Calu3 (cell line): ENCODE results near the gene ZBTB20. TPM values are rescaled to one million over a fixed set of nuclear protein-coding genes. Genes with fewer than 3 reads are reported as not detected.

Experiments
- BruUV-seq: library from RNA; stranded (reverse); fragments of 400-500 nt; replicated peaks from 2 replicates; lab custom pipeline; 2021; lab: Mats Ljungman, UMichigan
- CTCF ChIA-PET: fragments of 300-600 bp; sonication (Branson Sonifier 250); formaldehyde crosslinking; loops from one replicate; lab custom pipeline; 2022; ENCODE audit warnings: antibody characterized with exemption; lab: Charles Lee
- DNase-seq: peaks from one replicate; pipeline ENCODE4 v3.0.0; 2022
- H3K27ac Mint-ChIP-seq: one replicate; pipeline ENCODE4 v1.8.0; 2022; ENCODE audit warnings: mixed read lengths; ENCODE audit not compliant: unreplicated experiment
- H3K27me3 Mint-ChIP-seq: one replicate; pipeline ENCODE4 v1.8.0; 2022; ENCODE audit warnings: mixed read lengths; ENCODE audit not compliant: unreplicated experiment
- H3K36me3 Mint-ChIP-seq: one replicate; pipeline ENCODE4 v1.8.0; 2022; ENCODE audit warnings: mild to moderate bottlenecking, moderate library complexity, mixed read lengths; ENCODE audit not compliant: insufficient read depth, unreplicated experiment
- H3K4me1 Mint-ChIP-seq: one replicate; pipeline ENCODE4 v1.8.0; 2022; ENCODE audit warnings: mild to moderate bottlenecking, low read depth, mixed read lengths; ENCODE audit not compliant: unreplicated experiment
- H3K4me3 Mint-ChIP-seq: one replicate; pipeline ENCODE4 v1.8.0; 2022; ENCODE audit warnings: mild to moderate bottlenecking, low read depth, moderate library complexity, mixed read lengths; ENCODE audit not compliant: unreplicated experiment
- H3K9me3 Mint-ChIP-seq: one replicate; pipeline ENCODE4 v1.8.0; 2022; ENCODE audit warnings: low read depth, mixed read lengths; ENCODE audit not compliant: unreplicated experiment
- CTCF ChIP-seq: fragments of 200-600 bp; IDR thresholded peaks from one replicate; pipeline ENCODE4 v1.8.0; 2022; ENCODE audit warnings: antibody characterized with exemption; ENCODE audit not compliant: unreplicated experiment
- intact Hi-C: fragments of 100-400 bp; cut with micrococcal nuclease; formaldehyde crosslinking; loops from one replicate; pipeline ENCODE4 v1.10.0; 2022; ENCODE audit not compliant: unreplicated experiment
- total RNA-seq: library from RNA; stranded (reverse); gene quantifications from 2 replicates; pipeline ENCODE4 v1.2.3, GENCODE V29; 2022

ZBTB20 gene
- total RNA-seq, 1 experiment from 2014 or later = 24.1 TPM

DNA sequence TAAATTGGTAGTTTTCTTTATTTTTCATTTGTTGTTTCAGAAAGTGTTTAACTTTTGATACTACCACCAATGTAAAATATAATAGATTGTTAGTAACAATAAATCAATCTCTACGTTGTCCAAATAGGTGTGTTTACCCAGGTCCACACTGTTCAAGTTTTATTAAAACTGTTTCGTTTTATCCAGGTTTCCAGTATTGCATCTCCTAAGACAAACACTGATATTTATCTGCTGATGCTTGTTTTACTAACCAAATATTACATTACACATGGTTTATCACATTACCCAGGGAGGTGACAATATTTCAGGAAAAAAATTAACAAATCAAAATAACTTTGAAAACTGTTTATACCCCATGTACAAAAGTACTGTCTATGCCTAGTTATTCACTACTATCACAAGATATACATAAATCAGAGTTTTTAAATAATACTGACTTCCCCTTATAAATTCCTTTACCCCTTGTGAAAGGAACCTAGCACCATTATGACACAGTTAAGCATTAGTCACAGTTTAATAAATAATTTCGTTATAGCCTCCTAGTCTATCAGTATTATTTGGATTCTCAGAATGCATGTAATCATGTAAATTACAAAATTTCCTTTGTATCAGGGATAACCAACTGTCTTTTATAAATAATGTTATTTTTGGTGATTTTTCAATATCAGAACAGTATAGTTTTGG is 205.3 kb downstream of the ZBTB20 start:
- Mint-ChIP-seq H3K4me1 (no peaks in the 10 kb centered on the region), H3K36me3 (no peaks in the 10 kb centered on the region), H3K4me3 (no peak overlapping the region), H3K9me3 (no peaks in the 10 kb centered on the region), H3K27ac (no peak overlapping the region), H3K27me3 (no peaks in the 10 kb centered on the region)
- no peak for DNase-seq
- CTCF ChIA-PET = no interaction called here
- no TSS peak for BruUV-seq
- TF ChIP-seq CTCF = no peak
- intact Hi-C loops = no loop called here

DNA sequence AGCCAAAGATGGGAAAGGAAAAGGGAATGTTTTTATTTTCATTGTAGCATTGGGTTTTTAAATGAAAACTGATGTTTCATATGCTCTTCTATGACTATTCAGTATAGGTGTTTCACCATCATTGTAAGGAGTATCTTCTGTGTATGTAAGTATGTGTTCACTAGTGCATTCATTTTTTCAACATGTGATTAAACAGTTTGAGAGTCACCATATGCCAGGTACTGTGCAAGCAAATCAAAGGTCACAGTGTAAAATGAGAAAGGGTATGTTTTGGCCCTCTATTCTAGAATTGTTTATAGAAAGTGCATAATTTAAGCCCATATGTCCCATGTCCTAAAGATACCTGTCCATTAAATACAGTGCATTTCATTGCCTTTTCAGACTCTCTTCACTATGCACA is 207.2 kb downstream of the ZBTB20 start:
- no TSS peak for BruUV-seq
- H3K9me3 Mint-ChIP-seq = no peaks in the 10 kb centered on the region

GRCh38 chr3:114933407-114933806 is 213.7 kb downstream of the ZBTB20 start:
- no TSS peak for BruUV-seq
- Mint-ChIP-seq H3K27me3 (no peaks in the 10 kb centered on the region), H3K4me3 (no peak overlapping the region), H3K36me3 (no peaks in the 10 kb centered on the region), H3K9me3 (no peaks in the 10 kb centered on the region), H3K27ac (no peak overlapping the region), H3K4me1 (peaks cover 7% of the 10 kb centered on the region)
- intact Hi-C loops = no loop called here
- CTCF ChIA-PET = no interaction called here
- DNase-seq = no peak
- TF ChIP-seq CTCF = no peak

More for the DNA sequence above, 207.2 kb downstream of the ZBTB20 start:
- Mint-ChIP-seq H3K36me3 (no peaks in the 10 kb centered on the region), H3K4me1 (no peaks in the 10 kb centered on the region), H3K4me3 (no peak overlapping the region), H3K27me3 (no peaks in the 10 kb centered on the region), H3K27ac (no peak overlapping the region)
- intact Hi-C loops = no loop called here
- no peak for TF ChIP-seq CTCF
- CTCF ChIA-PET = no interaction called here
- no peak for DNase-seq

DNA sequence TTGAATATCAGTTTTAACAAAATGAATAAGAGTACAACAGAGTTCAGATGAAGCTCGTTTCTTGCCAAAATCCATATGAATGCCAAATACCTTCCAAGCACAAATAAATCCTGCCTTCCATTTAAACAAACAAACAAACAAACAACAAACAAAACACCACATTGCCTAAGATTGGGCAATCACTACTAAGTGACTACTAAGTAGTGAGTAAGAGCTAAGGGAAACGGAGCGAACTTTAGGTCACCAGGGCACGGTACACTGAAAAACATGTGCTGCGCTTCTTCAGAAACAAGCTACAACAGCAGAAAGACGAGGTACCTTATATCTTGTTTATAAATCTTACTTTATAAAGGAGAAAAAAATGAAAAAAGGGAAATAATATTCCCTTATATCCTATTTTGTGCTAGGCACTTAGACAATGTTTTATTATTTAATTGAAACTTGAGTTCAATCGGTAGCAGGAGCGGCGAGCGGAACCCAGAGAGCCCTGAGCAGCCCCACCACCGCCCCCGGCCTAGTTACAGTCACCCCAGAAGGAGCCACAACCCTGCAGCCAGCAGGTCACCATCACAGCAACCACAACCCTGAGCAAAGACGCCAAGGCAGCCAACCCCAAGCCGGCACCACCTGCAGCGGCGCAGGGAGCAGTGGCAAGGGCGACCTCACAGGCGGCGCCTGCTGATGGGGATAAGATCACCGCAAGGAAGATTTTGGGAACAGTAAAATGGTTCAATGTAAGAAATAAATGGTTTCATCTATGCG is 216.9 kb downstream of the ZBTB20 start:
- H3K9me3 Mint-ChIP-seq = no peaks in the 10 kb centered on the region
- H3K4me3 Mint-ChIP-seq = no peak overlapping the region
- no peak for TF ChIP-seq CTCF

More for the DNA sequence above, 216.9 kb downstream of the ZBTB20 start:
- Mint-ChIP-seq H3K4me1 (peaks cover 7% of the 10 kb centered on the region), H3K36me3 (no peaks in the 10 kb centered on the region), H3K27ac (no peak overlapping the region), H3K27me3 (no peaks in the 10 kb centered on the region)
- intact Hi-C loops = no loop called here
- no peak for DNase-seq
- no TSS peak for BruUV-seq
- CTCF ChIA-PET = no interaction called here
